Fibroblast of mammary gland (primary cell): ENCODE results near the gene NOG.

Experiments used
- DNase-seq: peaks from one replicate; pipeline ENCODE4 v3.0.0-alpha.2; 2010; ENCODE audit warnings: low read depth
- H3K4me3 ChIP-seq: 2 replicates; pipeline ENCODE4 v1.5.1; 2011; ENCODE audit warnings: low read depth, mild to moderate bottlenecking, low read length, moderate library complexity; ENCODE audit not compliant: control insufficient read depth
- CTCF ChIP-seq: conservative IDR thresholded peaks from 2 replicates; pipeline ENCODE4 v1.5.1; 2011; ENCODE audit warnings: low read depth, low read length, inconsistent platforms; ENCODE audit not compliant: control insufficient read depth, insufficient read depth

Gene NOG

DNA sequence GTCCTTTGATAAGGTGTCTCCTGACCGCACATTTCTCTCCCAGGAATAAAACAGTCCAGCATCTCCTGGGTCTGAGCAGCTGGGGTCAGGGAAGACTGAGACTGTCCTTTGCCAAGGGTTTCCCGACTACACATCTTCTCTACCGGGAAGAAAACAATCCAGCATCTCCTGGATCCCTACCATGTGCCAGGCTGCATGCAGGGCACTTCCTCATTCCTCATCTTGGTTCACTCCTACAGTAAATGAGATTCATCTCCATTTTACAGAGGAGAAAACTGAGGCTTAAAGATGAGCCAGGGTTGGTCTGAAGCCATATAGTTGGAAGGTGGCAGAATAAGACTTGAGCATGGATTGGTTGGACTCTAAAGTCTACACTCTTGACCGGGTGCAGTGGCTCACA lies 36.7 kb downstream of the NOG start:
- no peak overlapping the region for H3K4me3 ChIP-seq
- DNase-seq: no peak
- TF ChIP-seq CTCF: no peak

GRCh38 chr17:56633681-56634080 lies 40.2 kb downstream of the NOG start:
- TF ChIP-seq CTCF: no peak
- DNase-seq: no peak
- H3K4me3 ChIP-seq: no peak overlapping the region

DNA sequence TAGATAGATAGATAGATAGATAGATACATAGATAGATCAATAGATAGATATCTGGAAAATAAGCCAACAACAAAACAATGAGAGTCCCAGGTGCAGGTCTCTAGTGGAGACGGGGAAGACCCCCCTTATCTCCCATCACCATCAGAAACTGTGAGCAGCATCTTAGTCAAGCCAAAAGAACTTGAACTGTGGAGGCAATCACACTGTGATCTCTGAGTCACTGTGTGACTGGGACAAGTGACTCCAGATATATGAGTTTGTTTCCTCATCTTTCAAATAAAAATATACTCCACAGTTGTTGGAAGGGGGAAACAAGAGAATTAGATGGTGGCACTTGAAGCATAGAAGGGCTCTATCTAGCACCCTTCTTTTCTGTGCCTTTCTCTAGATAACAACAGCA lies 42.1 kb downstream of the NOG start:
- no peak for TF ChIP-seq CTCF
- DNase-seq: no peak
- H3K4me3 ChIP-seq: no peak overlapping the region

DNA sequence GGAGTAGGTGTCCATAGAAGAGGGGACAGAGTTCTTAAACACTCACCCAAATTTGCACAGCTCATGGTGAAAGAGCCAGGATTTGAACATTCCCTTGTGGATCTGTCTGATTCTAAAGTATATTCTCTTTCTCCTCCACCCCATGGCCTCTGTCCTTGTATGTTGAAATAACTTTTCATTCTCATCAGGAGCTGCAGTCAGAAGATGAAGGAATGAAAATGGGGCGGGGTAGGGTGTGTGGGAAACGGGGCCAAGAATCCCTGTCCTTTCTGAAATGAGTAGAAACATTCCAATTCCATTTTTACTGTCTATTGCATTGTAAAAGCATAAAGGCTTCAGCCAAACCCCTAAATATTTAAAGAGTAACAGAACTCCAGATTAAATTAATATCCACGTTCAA lies 42.8 kb downstream of the NOG start:
- DNase-seq: no peak
- TF ChIP-seq CTCF: no peak
- H3K4me3 ChIP-seq: no peak overlapping the region

DNA sequence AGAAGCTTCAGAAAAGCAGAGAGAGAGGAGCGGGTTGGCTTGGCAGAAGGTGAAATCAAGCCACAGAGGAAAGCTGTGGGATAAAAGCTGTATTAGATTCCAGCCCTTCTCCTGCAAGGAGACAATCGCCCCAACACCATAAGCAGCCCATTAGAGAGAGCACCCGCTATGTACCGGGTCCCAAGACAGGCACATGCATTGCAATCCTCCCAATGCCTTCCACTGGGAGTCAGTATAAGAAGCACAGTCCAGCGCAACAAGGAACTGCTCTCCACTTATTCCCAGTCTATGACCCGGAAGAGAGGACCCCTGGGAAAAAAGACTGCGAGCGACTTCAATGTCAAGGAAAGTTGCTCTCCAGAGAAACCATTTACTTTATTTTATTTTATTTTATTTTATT lies 43.8 kb downstream of the NOG start:
- no peak overlapping the region for H3K4me3 ChIP-seq
- no peak for TF ChIP-seq CTCF
- no peak for DNase-seq

DNA sequence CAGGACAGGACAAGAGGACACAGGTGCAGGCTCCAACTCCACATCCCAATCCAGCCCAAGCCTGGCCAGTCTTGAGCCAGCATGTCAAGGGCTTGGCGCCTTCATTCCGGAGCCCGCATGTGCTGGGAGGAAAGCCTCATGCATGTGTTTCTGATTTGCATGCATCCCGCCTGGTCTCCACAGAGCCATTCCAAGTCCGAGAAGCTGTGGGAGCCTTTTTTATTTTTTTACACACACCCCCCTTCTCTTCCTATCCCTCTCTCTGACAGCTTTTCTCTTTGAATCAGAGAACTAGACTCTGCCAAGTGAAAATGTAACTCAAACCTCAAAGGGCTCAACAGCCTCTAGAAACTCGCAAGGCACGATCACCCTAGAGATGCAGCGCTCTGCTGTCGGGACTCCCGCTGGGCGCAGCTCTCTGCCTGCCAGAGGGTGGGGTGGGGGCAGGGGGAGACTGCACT lies 45.1 kb downstream of the NOG start:
- TF ChIP-seq CTCF: no peak
- no peak overlapping the region for H3K4me3 ChIP-seq
- DNase-seq: peak; percentile 10

GRCh38 chr17:56639517-56639916 lies 46.0 kb downstream of the NOG start:
- no peak for DNase-seq
- H3K4me3 ChIP-seq: no peak overlapping the region
- TF ChIP-seq CTCF: no peak
